Right ventricle myocardium superior (tissue), 1 donor: ENCODE results near the gene PDE4A. TPM values are rescaled to one million over a fixed set of nuclear protein-coding genes. Genes with fewer than 3 reads are reported as not detected.
"Not testable (repeated sequence)": the region's sequence is repeated elsewhere in the genome, so short reads cannot be mapped to it uniquely, and the experiment has no call there.

Experiments used
- ATAC-seq: fragments of 200-7000 bp; cut with Tn5 transposase; one replicate; pipeline ENCODE4 v1.9.1; 2020; ENCODE audit warnings: mild to moderate bottlenecking; ENCODE audit not compliant: poor library complexity
- DNase-seq: peaks from one replicate; pipeline ENCODE4 v3.0.0-alpha.2; 2020
- intact Hi-C: fragments of 100-400 bp; cut with DNase I; formaldehyde crosslinking; loops from one replicate; pipeline ENCODE4 v1.11.2; 2022
- total RNA-seq: library from RNA; stranded (reverse); fragmentation: NEBNext Ultra II Directional; extraction: Animal tissue kit (Norgen Biotek cat#: 25700); gene quantifications from one replicate; pipeline ENCODE4 v1.2.1, GENCODE V29; 2021
- donor health status: DM: no; HTN: yes; CAD: no; lungs with severe emphysema.

Gene PDE4A
- total RNA-seq, 1 donor from 2014 or later: 36.8 TPM

GRCh38 chr19:10399340-10399739 is 21.0 kb upstream of the PDE4A start:
- intact Hi-C loops: not testable (repeated sequence)

GRCh38 chr19:10399878-10400277 is 20.5 kb upstream of the PDE4A start:
- intact Hi-C loops: loop anchor here (5.0 kb wide), 1 partner anchor 167 kb away; the partner anchor contains the start of genes CDKN2D and KRI1

More at GRCh38 chr19:10399340-10399739, 21.0 kb upstream of the PDE4A start:
- ATAC-seq, DNase-seq: not testable (repeated sequence)

GRCh38 chr19:10402441-10403038 is 17.8 kb upstream of the PDE4A start:
- ATAC-seq (no peak), DNase-seq (peak; percentile 69)
- intact Hi-C loops: loop anchor here (5.0 kb wide), 1 partner anchor 165 kb away; the partner anchor contains the start of genes CDKN2D and KRI1

More at GRCh38 chr19:10399878-10400277, 20.5 kb upstream of the PDE4A start:
- ATAC-seq: peak; percentile 28
- DNase-seq: peak; percentile 79

- peak; percentile 94 for ATAC-seq
- intact Hi-C loops: loop anchor here (2.0 to 5.0 kb wide), 2 partner anchors 19 to 164 kb away; partner anchors contain the start of genes CDKN2D and KRI1
- peak; percentile 99 for DNase-seq
Measured at GRCh38 chr19:10403137-10404021, 17.0 kb upstream of the PDE4A start, which contains the start of gene CDC37. Gene CDC37 (minus strand): TSS chr19:10403542. CDS start chr19:10403479, 63 bp downstream.

DNA sequence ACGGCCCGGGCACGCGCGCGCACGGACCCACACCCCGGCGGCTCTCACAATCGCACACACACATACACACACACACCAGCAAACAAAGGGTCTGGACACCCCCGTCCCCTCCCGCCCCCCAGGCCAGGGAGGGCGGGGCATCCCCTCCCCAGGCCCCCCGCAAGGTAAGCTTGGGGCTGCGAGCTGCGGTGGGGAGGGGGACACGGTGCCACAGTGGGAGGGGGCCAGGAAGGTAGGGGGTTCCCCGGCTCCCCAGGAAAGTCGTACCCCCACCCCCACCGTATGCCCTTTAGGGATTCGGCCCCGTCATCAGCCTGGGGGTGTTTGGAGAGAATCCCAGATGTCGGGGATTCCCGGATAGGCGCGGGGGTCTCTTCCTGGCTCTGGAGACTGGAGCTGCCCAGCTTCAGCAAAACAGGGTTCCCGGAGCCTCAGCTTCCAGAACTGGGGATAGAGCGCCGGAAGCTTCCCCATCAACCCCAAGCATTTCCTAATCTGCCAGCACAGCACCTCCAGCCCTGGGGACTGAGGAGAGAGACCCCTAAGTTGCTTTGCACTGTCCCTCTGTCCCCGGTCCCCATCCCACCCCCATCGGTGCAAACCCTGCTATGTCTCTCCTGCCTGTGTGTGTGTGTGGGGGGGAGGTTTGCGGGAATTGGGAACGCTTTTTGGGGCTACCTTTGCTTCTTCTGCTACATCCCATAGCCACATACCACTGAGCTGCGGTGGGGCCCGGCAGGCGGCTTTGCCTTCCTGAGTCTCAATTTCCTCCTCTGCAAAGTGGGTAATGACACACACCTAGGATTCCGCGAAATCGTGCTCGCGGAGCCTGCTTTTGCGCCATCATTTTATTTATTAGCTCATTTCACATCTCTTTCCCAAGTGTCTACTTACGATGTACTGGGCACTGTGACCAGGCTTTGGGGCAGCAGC is 15.2 kb upstream of the PDE4A start:
- intact Hi-C loops: loop anchor here (2.0 to 5.0 kb wide), 2 partner anchors 18 to 162 kb away; partner anchors contain the start of genes CDKN2D and KRI1
- DNase-seq (no peak), ATAC-seq (no peak)

- DNase-seq (no peak), ATAC-seq (no peak)
- intact Hi-C loops: no loop called here
Measured at GRCh38 chr19:10406191-10406590, 14.1 kb upstream of the PDE4A start.

- ATAC-seq (no peak), DNase-seq (no peak)
- intact Hi-C loops: no loop called here
Measured at GRCh38 chr19:10407096-10407495, 13.2 kb upstream of the PDE4A start.

DNA sequence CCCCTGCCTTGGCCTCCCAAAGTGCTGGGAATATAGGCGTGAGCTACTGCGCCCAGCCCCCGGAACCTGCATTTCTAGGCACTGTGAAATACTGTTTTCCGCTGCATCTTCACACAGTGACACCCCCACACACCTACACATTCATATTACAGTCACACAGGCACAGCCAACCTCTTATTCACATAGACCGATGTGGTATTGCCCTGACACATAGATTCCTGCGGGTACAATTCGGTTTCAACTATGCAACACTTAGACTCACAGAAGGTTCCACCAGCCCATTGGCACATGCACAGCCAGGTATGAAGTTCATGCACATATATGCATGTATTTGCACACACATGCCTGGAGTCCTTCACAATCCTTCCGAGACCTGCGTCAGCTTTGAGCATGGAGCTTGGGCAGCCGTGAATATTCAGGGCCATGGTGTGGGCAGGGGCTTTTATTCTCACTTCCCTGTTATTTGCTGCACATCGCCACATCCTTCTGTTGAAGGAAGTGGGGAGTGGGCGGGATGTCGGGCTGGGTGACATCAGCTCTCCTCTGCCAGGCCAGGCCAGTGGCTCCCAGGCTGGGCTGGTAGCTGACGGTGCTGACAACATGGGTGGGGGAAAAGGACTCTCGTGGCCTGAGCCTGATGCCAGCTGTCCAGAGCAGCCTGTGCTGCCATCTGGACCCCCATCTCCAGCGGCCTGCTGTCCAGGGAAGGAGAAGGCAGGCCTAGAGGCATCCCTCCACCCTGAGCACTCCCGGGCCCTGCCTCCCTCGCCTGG is 11.6 kb upstream of the PDE4A start:
- intact Hi-C loops: no loop called here
- DNase-seq (peak; percentile 74), ATAC-seq (no peak)

- intact Hi-C loops: not testable (repeated sequence)
Measured at GRCh38 chr19:10411224-10411623, 9.1 kb upstream of the PDE4A start.

DNA sequence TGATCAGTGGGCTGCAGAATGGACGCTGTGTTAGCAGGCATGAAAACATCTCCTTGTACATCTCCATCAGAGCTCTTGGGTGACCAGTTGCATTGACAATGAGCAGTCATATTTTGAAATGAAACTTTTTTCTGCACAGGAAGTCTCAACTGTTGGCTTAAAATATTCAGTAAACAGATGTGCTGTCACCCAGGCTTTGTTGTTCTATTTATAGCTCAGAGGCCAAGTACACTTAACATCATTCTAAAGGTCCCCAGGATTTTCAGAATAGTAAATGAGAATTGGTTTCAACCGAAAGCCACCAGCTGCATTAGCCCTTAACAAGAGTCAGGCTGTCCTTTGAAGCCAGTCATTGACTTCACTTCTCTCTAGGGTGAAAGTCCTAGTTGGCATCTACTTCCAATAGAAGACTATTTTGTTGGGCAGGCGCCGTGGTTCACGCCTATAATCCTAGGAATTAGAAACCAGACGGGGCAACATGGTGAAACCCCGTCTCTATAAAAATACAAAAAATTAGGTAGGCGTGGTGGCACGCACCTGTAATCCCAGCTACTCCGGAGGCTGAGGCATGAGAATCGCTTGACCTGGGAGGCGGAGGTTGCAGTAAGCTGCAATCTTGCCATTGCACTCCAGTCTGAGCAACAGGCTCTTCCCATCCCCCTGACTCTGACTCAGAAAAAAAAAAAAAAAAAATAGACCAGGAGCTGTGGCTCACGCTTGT is 7.9 kb upstream of the PDE4A start:
- DNase-seq (no peak), ATAC-seq (no peak)
- intact Hi-C loops: no loop called here

More at GRCh38 chr19:10411224-10411623, 9.1 kb upstream of the PDE4A start:
- ATAC-seq, DNase-seq: not testable (repeated sequence)

GRCh38 chr19:10416083-10416379 is 4.3 kb upstream of the PDE4A start:
- intact Hi-C loops: no loop called here

DNA sequence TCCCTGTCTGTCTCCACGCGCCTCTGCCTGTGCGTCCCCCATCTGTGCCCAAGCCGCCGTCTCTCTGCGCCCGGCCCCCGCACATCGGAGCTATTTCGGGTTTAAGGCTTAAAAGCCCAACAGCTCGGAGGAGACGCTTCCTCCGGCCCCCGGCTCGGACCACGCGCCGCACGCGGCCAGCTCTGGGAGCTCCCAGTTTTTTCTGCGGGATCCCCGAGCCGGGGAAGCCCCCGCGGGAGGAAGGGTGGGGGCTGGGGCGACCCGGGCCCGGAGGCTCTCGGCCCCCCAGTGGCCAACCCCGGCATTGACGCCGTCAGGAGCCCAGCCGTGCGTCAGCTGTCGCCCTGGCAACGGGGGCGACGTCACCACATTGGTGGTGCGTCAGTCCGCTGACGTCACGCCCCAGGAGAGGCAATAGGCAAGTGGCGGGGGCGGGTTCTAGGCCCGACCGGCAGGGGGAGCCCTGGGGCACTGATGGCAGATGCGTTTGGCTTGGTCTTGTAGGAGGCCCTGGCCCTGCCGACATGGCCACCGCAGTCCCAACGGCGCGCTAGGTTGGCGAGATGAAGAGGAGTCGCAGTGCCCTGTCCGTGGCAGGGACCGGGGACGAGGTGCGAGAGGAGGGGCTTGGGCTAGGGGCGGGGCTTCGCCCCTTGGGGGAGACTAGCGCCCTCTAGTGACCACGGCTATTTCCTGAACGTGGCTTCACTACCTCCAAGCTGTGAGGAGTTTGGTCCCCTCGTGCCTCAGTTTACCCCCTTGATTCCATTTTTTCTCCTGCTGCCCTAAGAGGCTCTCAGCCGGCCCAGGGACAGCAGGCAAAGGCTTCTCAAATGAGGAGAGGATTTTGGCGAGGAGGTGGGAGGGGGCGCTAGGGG is 3.7 kb upstream of the PDE4A start:
- peak; percentile 88 for DNase-seq
- intact Hi-C loops: no loop called here
- peak; percentile 91 for ATAC-seq

More at GRCh38 chr19:10416083-10416379, 4.3 kb upstream of the PDE4A start:
- ATAC-seq: no peak
- DNase-seq: no peak

- DNase-seq: no peak
- ATAC-seq: no peak
- intact Hi-C loops: no loop called here
Measured at GRCh38 chr19:10417541-10418234, 2.6 kb upstream of the PDE4A start.

DNA sequence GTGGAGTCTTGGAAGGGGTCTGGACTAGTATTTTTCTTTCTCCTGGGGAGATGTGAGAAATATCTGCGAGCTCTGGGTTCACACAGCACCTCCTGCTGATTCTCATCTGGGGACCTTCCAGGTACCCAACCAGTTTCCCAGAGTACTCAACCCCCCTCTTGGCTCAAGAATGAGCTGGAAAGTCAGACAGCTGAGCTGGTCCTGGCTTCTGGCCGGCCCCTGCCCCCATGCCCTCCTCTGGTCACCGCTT is 2.2 kb upstream of the PDE4A start:
- DNase-seq (no peak), ATAC-seq (no peak)
- intact Hi-C loops: no loop called here

- DNase-seq (no peak), ATAC-seq (no peak)
- intact Hi-C loops: no loop called here
Measured at GRCh38 chr19:10418485-10419199, 1.7 kb upstream of the PDE4A start.
